Mucosa of descending colon (tissue), 3 donors: ENCODE results near the gene ZFYVE19. TPM values are rescaled to one million over a fixed set of nuclear protein-coding genes. Genes with fewer than 3 reads are reported as not detected.
"Not testable (repeated sequence)": the region's sequence is repeated elsewhere in the genome, so short reads cannot be mapped to it uniquely, and the experiment has no call there.

Experiments
- ATAC-seq: fragments of 200-7000 bp; cut with Tn5 transposase; one replicate; pipeline ENCODE4 v1.9.1; 2020; ENCODE audit warnings: mild to moderate bottlenecking, moderate library complexity
- DNase-seq, 3 donors: peaks; one replicate each; pipeline ENCODE4 v3.0.0-alpha.2; 2020
- H3K36me3 ChIP-seq: fragments of 200-600 bp; one replicate; pipeline ENCODE4 v1.8.0; 2021; ENCODE audit warnings: low read depth, mild to moderate bottlenecking
- H3K4me1 ChIP-seq: fragments of 200-600 bp; one replicate; pipeline ENCODE4 v1.8.0; 2021; ENCODE audit warnings: low read depth, mild to moderate bottlenecking
- H3K4me3 ChIP-seq: fragments of 200-600 bp; one replicate; pipeline ENCODE4 v1.8.0; 2021; ENCODE audit warnings: mild to moderate bottlenecking
- H3K9me3 ChIP-seq: fragments of 200-600 bp; one replicate; pipeline ENCODE4 v1.8.0; 2021; ENCODE audit warnings: mild to moderate bottlenecking
- CTCF ChIP-seq: fragments of 200-600 bp; IDR thresholded peaks from one replicate; pipeline ENCODE4 v1.8.0; 2022; ENCODE audit warnings: antibody characterized with exemption, mild to moderate bottlenecking
- intact Hi-C, 2 donors: fragments of 100-400 bp; cut with DNase I in 1 of 2; cut with micrococcal nuclease in 1 of 2; formaldehyde crosslinking; loops; one replicate each; pipeline versions ENCODE4 v1.11.0 to v1.11.1; 2022; cut with DNase I, micrococcal nuclease
- total RNA-seq, 3 donors: library from RNA; stranded (reverse); fragmentation: NEBNext Ultra II Directional in 2 of 3; extraction: Animal tissue kit (Norgen Biotek cat#: 25700) in 2 of 3; gene quantifications; one replicate each; pipeline versions ENCODE4 v1.2.1 to v1.2.4, GENCODE V29; 2021 to 2023
- donor health status: DM: no; HTN: no; CAD: no; lungs with moderate emphysema.
- donor health status: DM: no; HTN: no; CAD: no.
- donor health status: DM: no; HTN: yes; CAD: no.

ZFYVE19 gene
- total RNA-seq, 3 donors from 2014 or later: 22.2 to 37.5 (median 36.5) TPM

GRCh38 chr15:40859206-40859851 is 52.4 kb downstream of the ZFYVE19 start:
- peak; percentile 74 for ATAC-seq
- peaks cover 26% of the 10 kb centered on the region for H3K4me1 ChIP-seq
- no peak overlapping the region for H3K4me3 ChIP-seq
- DNase-seq: peak; percentile 85 to 94 (median 90)
- intact Hi-C loops: loop anchor here in 1 of 2 donors (5.0 kb wide), 1 partner anchor 33 kb away; the partner anchor contains the start of gene VPS18
- H3K9me3 ChIP-seq: no peaks in the 10 kb centered on the region
- peak; percentile 66 for TF ChIP-seq CTCF
- H3K36me3 ChIP-seq: no peaks in the 10 kb centered on the region

DNA sequence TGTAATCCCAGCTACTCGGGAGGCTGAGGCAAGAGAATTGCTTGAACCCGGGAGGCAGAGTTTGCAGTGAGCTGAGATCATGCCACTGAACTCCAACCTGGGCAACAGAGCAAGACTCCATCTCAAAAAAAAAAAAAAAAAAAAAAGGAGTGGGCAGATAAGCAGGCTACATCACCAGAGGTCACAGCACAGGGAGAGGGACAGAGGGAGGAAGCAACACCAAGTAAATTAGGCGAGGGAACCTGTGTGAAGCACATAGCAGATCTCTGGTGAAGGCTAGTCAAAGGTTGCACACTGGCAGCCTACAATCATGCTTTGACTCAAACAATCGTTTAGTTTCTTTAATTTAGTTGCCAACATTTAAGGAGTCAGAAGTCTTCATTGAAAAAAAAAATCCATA is 54.3 kb downstream of the ZFYVE19 start:
- intact Hi-C loops, ATAC-seq, H3K4me3 ChIP-seq, DNase-seq, H3K36me3 ChIP-seq, H3K9me3 ChIP-seq: not testable (repeated sequence)
- H3K4me1 ChIP-seq: peaks cover 25% of the 10 kb centered on the region

DNA sequence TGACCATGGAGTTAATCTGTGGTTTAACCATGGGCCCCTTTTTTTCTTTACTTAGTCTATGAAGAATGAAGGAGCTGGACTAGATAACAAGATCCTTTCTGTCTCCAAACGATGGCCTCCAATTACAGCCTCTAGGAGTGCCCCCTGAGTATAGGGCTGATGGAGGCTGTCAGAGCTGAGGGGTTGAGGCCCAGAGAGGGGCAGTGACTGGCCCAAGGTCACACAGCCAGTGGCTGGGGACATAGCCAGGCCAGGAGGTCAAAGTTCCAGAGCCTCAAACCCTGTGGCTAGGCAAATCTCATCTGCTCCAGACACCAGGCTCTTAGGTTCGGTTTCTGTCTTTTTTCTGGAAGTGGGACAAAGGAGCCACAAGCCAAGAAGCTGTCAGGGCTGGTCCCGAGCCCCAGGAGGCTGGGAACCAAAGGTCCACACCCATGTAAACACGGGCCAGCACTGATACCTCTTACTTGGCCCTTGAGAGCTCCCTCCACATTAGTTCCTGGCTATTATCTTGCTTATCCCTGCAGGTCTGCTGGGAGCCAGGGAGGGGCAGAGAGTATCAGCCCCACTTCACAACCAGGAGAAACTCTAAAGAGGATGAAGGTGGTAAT is 56.9 kb downstream of the ZFYVE19 start:
- no peak overlapping the region for H3K4me3 ChIP-seq
- H3K9me3 ChIP-seq: no peaks in the 10 kb centered on the region
- TF ChIP-seq CTCF: no peak
- no peaks in the 10 kb centered on the region for H3K36me3 ChIP-seq
- peak in 2 of 3 donors; percentile 35 to 40 for DNase-seq
- intact Hi-C loops: no loop called here
- peak; percentile 37 for ATAC-seq
- H3K4me1 ChIP-seq: peaks cover 6% of the 10 kb centered on the region

Other genes with a start within 250 kb of the ZFYVE19 start
- gene CCDC32, start 242.0 kb upstream of the ZFYVE19 start, total RNA-seq: 10 to 100 TPM; 32.6 to 35.0 (median 32.8) TPM
- gene RPUSD2, start 237.8 kb upstream of the ZFYVE19 start, total RNA-seq: 10 to 100 TPM in 1 of 3 donors, 1 to 10 TPM in 2; 9.4 to 10.9 (median 9.4) TPM
- gene KNL1, start 212.8 kb upstream of the ZFYVE19 start, total RNA-seq: 1 to 10 TPM; 1.6 to 9.7 (median 3.1) TPM
- 10 to 100 TPM in 1 of 3 donors, 1 to 10 TPM in 2; 2.9 to 13.1 (median 8.3) TPM for gene RAD51, start 111.9 kb upstream of the ZFYVE19 start, total RNA-seq
- 10 to 100 TPM; 30.1 to 38.4 (median 37.8) TPM for gene RMDN3, start 51.8 kb upstream of the ZFYVE19 start, total RNA-seq
- 10 to 100 TPM; 12.0 to 25.5 (median 18.2) TPM for gene GCHFR, start 43.0 kb upstream of the ZFYVE19 start, total RNA-seq
- gene C15orf62, start 37.1 kb upstream of the ZFYVE19 start, total RNA-seq: under 1 TPM; 0.32 to 0.63 (median 0.35) TPM
- gene DNAJC17, start 384 bp downstream of the ZFYVE19 start, total RNA-seq: 10 to 100 TPM; 29.6 to 47.6 (median 36.5) TPM
- gene PPP1R14D, start 21.6 kb downstream of the ZFYVE19 start, total RNA-seq: 100 to 1,000 TPM in 2 of 3 donors, 10 to 100 TPM in 1; 57.5 to 186 (median 154) TPM
- 100 to 1,000 TPM; 167 to 415 (median 324) TPM for gene SPINT1, start 37.0 kb downstream of the ZFYVE19 start, total RNA-seq
- 1 to 10 TPM; 1.6 to 6.2 (median 3.5) TPM for gene RHOV, start 67.1 kb downstream of the ZFYVE19 start, total RNA-seq
- 10 to 100 TPM; 14.1 to 21.1 (median 18.0) TPM for gene VPS18, start 87.4 kb downstream of the ZFYVE19 start, total RNA-seq
- gene DLL4, start 122.3 kb downstream of the ZFYVE19 start, total RNA-seq: 10 to 100 TPM in 2 of 3 donors, 1 to 10 TPM in 1; 9.4 to 23.0 (median 15.6) TPM
- gene CHAC1, start 146.4 kb downstream of the ZFYVE19 start, total RNA-seq: 1 to 10 TPM in 2 of 3 donors, under 1 TPM in 1; 0.69 to 3.1 (median 2.6) TPM